ENCODE results near the gene STIM2.
A peak's percentile ranks its signal among the peaks of the same experiment; 100 is the strongest.
"Not testable (repeated sequence)": the region's sequence is repeated elsewhere in the genome, so short reads cannot be mapped to it uniquely, and the experiment has no call there.

STIM2 gene

DNA sequence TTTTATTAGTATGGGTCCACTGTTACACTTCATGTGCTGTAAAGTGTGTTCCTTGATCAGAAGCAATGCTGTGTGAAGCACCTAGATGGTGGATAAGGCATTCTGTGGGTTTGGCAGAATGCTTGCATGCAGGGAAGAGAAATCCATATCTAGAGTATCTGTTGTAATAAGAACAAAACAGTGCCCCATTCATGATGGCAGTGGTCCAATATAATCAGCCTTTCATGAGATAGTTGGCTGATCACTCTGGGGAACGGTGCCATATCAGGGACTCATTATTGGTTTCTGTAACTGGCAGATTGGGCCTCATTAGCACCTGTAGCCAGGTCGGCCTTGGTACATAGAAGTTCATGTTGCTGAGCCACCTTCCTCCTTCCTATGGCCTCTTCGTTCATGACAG lies 28.7 kb downstream of the STIM2 start:
- TF ChIP-seq POU2F2 (IDR thresholded peaks at IDR 0.05; ENCODE audit: low read depth, low read length) (no peak), POLR2AphosphoS5 (IDR thresholded peaks at IDR 0.05; ENCODE audit: low read depth, low read length) (no peak), SPI1 (IDR thresholded peaks at IDR 0.05; ENCODE audit: low read depth, low read length) (no peak)
- FAIRE-seq = no peak
- DNase-seq (ENCODE audit: insufficient read length, low spot score) = no peak

DNA sequence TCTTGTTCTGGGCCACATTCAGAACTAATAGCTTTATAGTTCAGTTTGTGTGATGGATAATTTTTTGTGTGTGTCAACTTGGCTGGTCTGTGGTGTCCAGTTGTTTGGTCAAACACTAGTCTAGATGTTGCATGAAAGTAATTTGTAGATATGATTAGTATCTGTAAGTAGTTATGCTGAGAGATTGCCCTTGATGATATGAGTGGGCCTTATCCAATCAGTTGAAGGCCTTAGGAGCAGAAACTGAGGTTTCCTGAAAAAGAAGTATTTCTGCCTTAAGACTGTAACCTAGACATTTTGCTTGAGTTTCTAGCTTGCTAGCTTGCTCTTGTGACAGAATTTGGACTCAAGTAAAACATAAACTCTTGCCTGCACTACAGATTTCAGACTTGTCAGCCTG lies 30.4 kb downstream of the STIM2 start:
- peak; percentile 20 for FAIRE-seq
- no peak for TF ChIP-seq POU2F2 (IDR thresholded peaks at IDR 0.05; ENCODE audit: low read depth, low read length)
- no peak for TF ChIP-seq POLR2A (IDR thresholded peaks at IDR 0.05; ENCODE audit: low read depth, low read length)
- no peak for TF ChIP-seq PAX5 (IDR thresholded peaks at IDR 0.05; ENCODE audit: insufficient read depth, low read length, severe bottlenecking)
- no peak for TF ChIP-seq SPI1 (IDR thresholded peaks at IDR 0.05; ENCODE audit: low read depth, low read length)
- TF ChIP-seq TAF1 (IDR thresholded peaks at IDR 0.05; ENCODE audit: low read depth, low read length) = no peak
- no peak for TF ChIP-seq POLR2AphosphoS5 (IDR thresholded peaks at IDR 0.05; ENCODE audit: low read depth, low read length)
- DNase-seq (ENCODE audit: insufficient read length, low spot score) = no peak

DNA sequence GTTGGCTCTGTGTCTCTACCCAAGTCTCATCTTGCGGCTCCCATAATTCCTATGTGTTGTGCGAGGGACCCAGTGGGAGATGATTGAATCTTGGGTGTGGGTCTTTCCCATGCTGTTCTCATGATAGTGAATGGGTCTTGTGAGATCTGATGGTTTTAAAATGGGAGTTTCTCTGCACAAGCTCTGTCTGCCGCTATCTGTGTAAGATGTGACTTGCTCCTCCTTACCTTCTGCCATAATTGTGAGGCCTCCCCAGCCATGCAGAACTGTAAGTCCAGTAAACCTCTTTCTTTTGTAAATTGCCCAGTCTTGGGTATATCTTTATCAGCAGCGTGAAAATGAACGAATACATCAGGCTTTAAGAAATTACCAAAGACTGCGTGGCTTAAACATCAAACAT lies 31.2 kb downstream of the STIM2 start:
- TF ChIP-seq POLR2AphosphoS5 (IDR thresholded peaks at IDR 0.05; ENCODE audit: low read depth, low read length) (no peak), POLR2A (IDR thresholded peaks at IDR 0.05; ENCODE audit: low read depth, low read length) (no peak), SPI1 (IDR thresholded peaks at IDR 0.05; ENCODE audit: low read depth, low read length) (no peak), POU2F2 (IDR thresholded peaks at IDR 0.05; ENCODE audit: low read depth, low read length) (no peak), PAX5 (IDR thresholded peaks at IDR 0.05; ENCODE audit: insufficient read depth, low read length, severe bottlenecking) (no peak), TAF1 (IDR thresholded peaks at IDR 0.05; ENCODE audit: low read depth, low read length) (no peak)
- FAIRE-seq (no peak), DNase-seq (ENCODE audit: insufficient read length, low spot score) (no peak)

DNA sequence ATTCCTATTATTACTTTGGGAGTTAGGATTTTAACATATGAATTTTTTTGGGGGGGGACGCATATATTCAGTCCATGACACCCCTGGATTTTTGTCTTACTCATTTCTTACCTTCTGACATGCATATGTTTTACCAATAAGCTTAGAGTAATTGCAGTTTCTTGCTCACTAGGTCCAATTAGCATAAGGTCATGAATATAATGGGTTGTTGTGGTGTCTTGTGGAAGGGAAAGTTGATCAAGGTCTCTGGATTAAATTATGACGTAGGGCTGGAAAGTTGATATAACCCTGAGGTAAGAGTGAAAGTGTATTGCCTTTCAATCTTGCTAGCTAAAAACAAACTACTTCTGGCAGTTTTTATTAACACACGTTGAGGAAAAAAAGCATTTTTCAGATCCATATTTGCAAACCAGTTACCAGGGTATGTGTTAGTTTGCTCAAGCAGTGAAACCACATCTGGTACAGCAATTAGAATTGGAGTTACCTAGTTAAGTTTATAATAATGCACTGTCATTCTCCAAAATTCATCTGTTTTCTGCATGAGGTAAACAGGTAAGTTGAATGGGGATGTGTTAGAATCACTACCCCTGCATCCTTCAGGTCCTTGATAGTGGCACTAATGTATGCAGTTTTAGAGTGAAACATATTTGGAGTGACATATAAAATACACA lies 32.0 kb downstream of the STIM2 start:
- peak; percentile 38 for FAIRE-seq
- TF ChIP-seq POU2F2 (IDR thresholded peaks at IDR 0.05; ENCODE audit: low read depth, low read length) (no peak), POLR2AphosphoS5 (IDR thresholded peaks at IDR 0.05; ENCODE audit: low read depth, low read length) (no peak), PAX5 (IDR thresholded peaks at IDR 0.05; ENCODE audit: insufficient read depth, low read length, severe bottlenecking) (no peak), SPI1 (IDR thresholded peaks at IDR 0.05; ENCODE audit: low read depth, low read length) (no peak), TAF1 (IDR thresholded peaks at IDR 0.05; ENCODE audit: low read depth, low read length) (no peak), POLR2A (IDR thresholded peaks at IDR 0.05; ENCODE audit: low read depth, low read length) (no peak)
- no peak for DNase-seq (ENCODE audit: insufficient read length, low spot score)

DNA sequence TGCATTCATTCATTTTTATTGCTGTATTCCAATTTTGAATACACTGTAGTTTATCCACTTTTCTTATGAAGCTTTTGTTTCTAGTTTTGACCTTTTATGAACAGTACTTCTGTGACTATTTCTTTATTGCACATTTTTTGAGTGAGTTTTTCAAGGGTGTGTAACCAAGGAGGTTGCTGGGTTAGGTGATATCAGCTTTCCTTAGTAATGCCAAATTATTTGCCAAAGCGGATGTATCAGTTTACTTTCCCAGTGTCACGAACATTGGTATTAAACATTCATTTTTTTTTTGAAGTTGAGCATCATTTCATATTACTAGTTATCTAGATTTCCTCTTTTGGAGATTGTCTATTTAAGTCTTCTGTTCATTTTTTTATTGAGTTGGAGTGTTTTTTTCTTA lies 32.9 kb downstream of the STIM2 start:
- no peak for DNase-seq (ENCODE audit: insufficient read length, low spot score)
- FAIRE-seq = no peak

DNA sequence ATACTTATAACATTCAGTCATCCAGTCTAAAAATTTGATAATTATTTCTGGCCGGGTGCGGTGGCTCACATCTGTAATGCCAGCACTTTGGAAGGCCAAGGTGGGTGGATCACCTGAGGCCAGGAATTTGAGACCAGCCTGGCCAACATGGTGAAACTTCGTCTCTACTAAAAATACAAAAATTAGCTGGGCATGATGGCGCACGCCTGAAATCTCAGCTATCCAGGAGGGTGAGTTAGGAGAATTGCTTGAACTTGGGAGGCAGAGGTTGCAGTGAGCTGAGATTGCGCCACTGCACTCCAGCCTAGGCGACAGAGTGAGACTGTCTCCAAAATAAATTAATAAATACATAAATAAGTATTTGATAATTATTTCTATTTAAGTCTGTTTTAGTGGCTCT lies 34.2 kb downstream of the STIM2 start:
- not testable (repeated sequence) for FAIRE-seq; DNase-seq (ENCODE audit: insufficient read length, low spot score)

More for the DNA sequence above, 32.9 kb downstream of the STIM2 start:
- TF ChIP-seq TAF1 (IDR thresholded peaks at IDR 0.05; ENCODE audit: low read depth, low read length) (no peak), POLR2A (IDR thresholded peaks at IDR 0.05; ENCODE audit: low read depth, low read length) (no peak), POLR2AphosphoS5 (IDR thresholded peaks at IDR 0.05; ENCODE audit: low read depth, low read length) (no peak)

DNA sequence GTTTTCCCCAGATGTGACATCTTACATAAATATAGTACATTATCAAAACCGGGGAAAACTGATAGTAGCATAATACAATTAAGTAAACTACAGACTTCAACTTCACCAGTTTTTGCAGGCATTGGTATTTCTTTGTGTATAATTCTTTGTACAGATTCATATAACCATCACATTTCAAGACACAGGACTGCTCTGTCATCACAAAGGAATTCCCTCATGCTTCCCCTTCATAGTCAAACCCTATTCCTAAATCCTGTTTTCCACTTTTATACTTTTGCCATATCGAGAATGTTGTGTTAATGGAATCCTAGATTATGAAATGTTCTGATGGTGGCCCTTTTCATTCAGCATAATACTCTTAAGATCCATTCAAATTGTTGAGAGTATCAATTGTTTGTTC lies 36.0 kb downstream of the STIM2 start:
- DNase-seq (ENCODE audit: insufficient read length, low spot score) (no peak), FAIRE-seq (no peak)
- TF ChIP-seq SPI1 (IDR thresholded peaks at IDR 0.05; ENCODE audit: low read depth, low read length) (no peak), POLR2AphosphoS5 (IDR thresholded peaks at IDR 0.05; ENCODE audit: low read depth, low read length) (no peak), POU2F2 (IDR thresholded peaks at IDR 0.05; ENCODE audit: low read depth, low read length) (no peak), POLR2A (IDR thresholded peaks at IDR 0.05; ENCODE audit: low read depth, low read length) (no peak), PAX5 (IDR thresholded peaks at IDR 0.05; ENCODE audit: insufficient read depth, low read length, severe bottlenecking) (no peak), TAF1 (IDR thresholded peaks at IDR 0.05; ENCODE audit: low read depth, low read length) (no peak)

DNA sequence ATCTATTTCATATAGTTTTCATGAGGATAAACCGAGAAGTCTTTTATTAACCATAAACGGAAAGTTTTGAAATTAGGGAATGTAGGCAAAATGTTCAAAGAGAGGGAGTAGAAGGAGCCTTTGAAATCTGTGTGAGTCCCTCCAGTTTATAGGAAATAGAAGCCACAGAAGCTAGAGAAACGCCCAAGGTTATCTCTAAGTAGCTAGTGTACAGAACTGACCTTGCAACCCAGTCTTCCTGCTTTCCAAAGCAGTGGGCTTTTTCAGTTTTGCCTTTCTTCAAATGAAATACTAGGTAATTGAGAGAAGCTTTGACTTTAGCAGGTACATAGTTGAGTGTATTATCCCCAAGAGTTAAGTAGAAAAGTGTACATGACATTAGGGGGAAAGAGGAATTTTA lies 39.4 kb downstream of the STIM2 start:
- FAIRE-seq = no peak
- no peak for DNase-seq (ENCODE audit: insufficient read length, low spot score)
- no peak for TF ChIP-seq POU2F2 (IDR thresholded peaks at IDR 0.05; ENCODE audit: low read depth, low read length)
- TF ChIP-seq PAX5 (IDR thresholded peaks at IDR 0.05; ENCODE audit: insufficient read depth, low read length, severe bottlenecking) = no peak
- TF ChIP-seq POLR2A (IDR thresholded peaks at IDR 0.05; ENCODE audit: low read depth, low read length) = no peak
- TF ChIP-seq POLR2AphosphoS5 (IDR thresholded peaks at IDR 0.05; ENCODE audit: low read depth, low read length) = no peak
- TF ChIP-seq TAF1 (IDR thresholded peaks at IDR 0.05; ENCODE audit: low read depth, low read length) = no peak
- no peak for TF ChIP-seq SPI1 (IDR thresholded peaks at IDR 0.05; ENCODE audit: low read depth, low read length)

DNA sequence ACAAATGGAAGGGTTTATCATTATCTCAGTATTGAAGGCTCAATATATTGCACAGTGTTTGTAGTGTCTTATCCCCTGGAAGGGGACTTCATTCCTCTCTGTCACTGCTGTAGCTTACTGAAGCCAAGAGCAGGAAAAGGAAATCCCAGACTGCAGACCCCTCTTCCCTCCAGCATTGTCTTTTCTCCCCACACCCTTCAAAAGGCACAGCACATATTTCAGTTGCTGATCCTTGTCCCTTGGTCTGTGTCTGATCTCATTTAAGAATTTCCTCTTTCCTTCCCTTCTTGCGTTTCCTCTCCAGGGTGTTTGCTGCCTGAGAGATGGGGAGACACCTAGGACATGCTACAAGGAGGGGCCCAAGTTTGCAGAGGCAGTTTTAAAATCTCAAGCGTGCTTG lies 40.1 kb downstream of the STIM2 start:
- FAIRE-seq = no peak
- DNase-seq (ENCODE audit: insufficient read length, low spot score) = no peak
- TF ChIP-seq PAX5 (IDR thresholded peaks at IDR 0.05; ENCODE audit: insufficient read depth, low read length, severe bottlenecking) (no peak), POLR2A (IDR thresholded peaks at IDR 0.05; ENCODE audit: low read depth, low read length) (no peak), POLR2AphosphoS5 (IDR thresholded peaks at IDR 0.05; ENCODE audit: low read depth, low read length) (no peak), POU2F2 (IDR thresholded peaks at IDR 0.05; ENCODE audit: low read depth, low read length) (no peak), TAF1 (IDR thresholded peaks at IDR 0.05; ENCODE audit: low read depth, low read length) (no peak), SPI1 (IDR thresholded peaks at IDR 0.05; ENCODE audit: low read depth, low read length) (no peak)

DNA sequence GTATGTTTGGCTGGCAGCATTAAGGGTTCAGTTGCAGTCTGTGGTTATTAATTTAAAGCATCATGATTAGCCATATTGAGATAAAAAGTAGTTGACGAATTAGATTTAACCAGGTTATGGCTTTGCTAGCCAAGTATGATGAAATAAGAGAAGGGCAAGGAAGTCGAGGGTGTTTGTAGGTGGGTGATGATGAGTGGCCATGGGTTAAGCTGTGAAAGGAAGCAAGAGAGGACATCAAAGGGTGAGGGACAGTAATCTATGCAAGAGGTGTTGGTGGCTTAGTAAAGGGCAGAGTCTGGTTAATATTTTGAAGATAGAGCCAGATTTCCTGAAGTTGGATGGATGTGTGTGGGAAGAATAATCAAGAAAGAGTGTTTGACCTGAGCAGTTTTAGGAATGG lies 44.5 kb downstream of the STIM2 start:
- no peak for FAIRE-seq
- DNase-seq (ENCODE audit: insufficient read length, low spot score) = no peak
- TF ChIP-seq TAF1 (IDR thresholded peaks at IDR 0.05; ENCODE audit: low read depth, low read length) = no peak
- TF ChIP-seq POLR2A (IDR thresholded peaks at IDR 0.05; ENCODE audit: low read depth, low read length) = no peak
- no peak for TF ChIP-seq PAX5 (IDR thresholded peaks at IDR 0.05; ENCODE audit: insufficient read depth, low read length, severe bottlenecking)
- TF ChIP-seq SPI1 (IDR thresholded peaks at IDR 0.05; ENCODE audit: low read depth, low read length) = no peak
- TF ChIP-seq POLR2AphosphoS5 (IDR thresholded peaks at IDR 0.05; ENCODE audit: low read depth, low read length) = no peak
- TF ChIP-seq POU2F2 (IDR thresholded peaks at IDR 0.05; ENCODE audit: low read depth, low read length) = no peak

Measured in GM12891 (cell line).